Endodermal cell (in vitro differentiated cells): ENCODE data around the gene MED4. TPM values are rescaled to one million over a fixed set of nuclear protein-coding genes. Genes with fewer than 3 reads are reported as not detected.

Experiments
- DNase-seq: peaks from one replicate; pipeline ENCODE4 v3.0.0-alpha.2; 2017
- H3K27ac ChIP-seq: 2 replicates; pipeline ENCODE4 v1.5.1; 2013; ENCODE audit warnings: mild to moderate bottlenecking, low read depth, low read length, moderate library complexity
- H3K27me3 ChIP-seq: 2 replicates; pipeline ENCODE4 v1.6.1; 2013; ENCODE audit warnings: mild to moderate bottlenecking, low read length, moderate library complexity; ENCODE audit not compliant: insufficient read depth, control insufficient read depth, poor library complexity, severe bottlenecking
- H3K36me3 ChIP-seq: 2 replicates; pipeline ENCODE4 v1.7.0; 2013; ENCODE audit warnings: mild to moderate bottlenecking, low read length, moderate library complexity; ENCODE audit not compliant: control insufficient read depth, insufficient read depth
- H3K4me1 ChIP-seq: one replicate; pipeline ENCODE4 v1.7.0; 2013; ENCODE audit warnings: low read length; ENCODE audit not compliant: control insufficient read depth, insufficient read depth
- H3K4me3 ChIP-seq: 2 replicates; pipeline ENCODE4 v1.5.1; 2013; ENCODE audit warnings: mild to moderate bottlenecking, low read length, moderate library complexity
- H3K9ac ChIP-seq: 2 replicates; pipeline ENCODE4 v1.6.1; 2013; ENCODE audit warnings: mild to moderate bottlenecking, low read length, moderate library complexity; ENCODE audit not compliant: poor library complexity, severe bottlenecking; ENCODE audit errors: extremely low read depth
- H3K9me3 ChIP-seq: 2 replicates; pipeline ENCODE4 v1.6.1; 2013; ENCODE audit warnings: mild to moderate bottlenecking, low read length, moderate library complexity; ENCODE audit not compliant: control insufficient read depth
- H3K27ac Mint-ChIP-seq: 2 replicates; pipeline ENCODE4 v1.8.0; 2020; ENCODE audit warnings: mixed read lengths
- H3K27me3 Mint-ChIP-seq: 2 replicates; pipeline ENCODE4 v1.8.0; 2021; ENCODE audit warnings: mild to moderate bottlenecking, mixed read lengths; ENCODE audit not compliant: insufficient read depth
- H3K36me3 Mint-ChIP-seq: 2 replicates; pipeline ENCODE4 v1.8.0; 2020; ENCODE audit warnings: low read depth, mixed read lengths
- H3K4me1 Mint-ChIP-seq: 2 replicates; pipeline ENCODE4 v1.8.0; 2020; ENCODE audit warnings: mixed read lengths
- H3K4me3 Mint-ChIP-seq: 2 replicates; pipeline ENCODE4 v1.8.0; 2020; ENCODE audit warnings: mild to moderate bottlenecking, moderate library complexity, mixed read lengths
- H3K9me3 Mint-ChIP-seq: 2 replicates; pipeline ENCODE4 v1.8.0; 2020; ENCODE audit warnings: mild to moderate bottlenecking, mixed read lengths
- WGBS, 2 experiments: methylation state at CpG; one replicate each; pipeline versions ENCODE4 v1.1.5 to v1.1.7; 2013; ENCODE audit warnings: missing lambda C conversion rate in 2 of 2, mixed read lengths in 1 of 2; ENCODE audit not compliant: insufficient coverage in 1 of 2, insufficient read length in 1 of 2; 5-methylcytosine and 5-hydroxymethylcytosine counted together
- total RNA-seq, 2 donors: library from RNA; stranded (reverse); fragmentation: NEBNext Ultra II Directional in 1 of 2; extraction: Animal tissue kit (Norgen Biotek cat#: 25700) in 1 of 2; gene quantifications; 2 replicates in 1 of 2; 3 replicates in 1 of 2; pipeline ENCODE4 v1.2.1, GENCODE V29; 2021
- TF ChIP-seq, protein P1 (sequence below): fragments of 200-600 bp; sonication (generic); conservative IDR thresholded peaks from 2 replicates; pipeline ENCODE4 v1.5.0; 2021; ENCODE audit warnings: antibody characterized with exemption, mild to moderate bottlenecking

Gene MED4
- total RNA-seq, 2 donors from 2014 or later = 56.4 to 68.1 TPM

GRCh38 chr13:48142436-48142835, 47.5 kb upstream of the MED4 start:
- Mint-ChIP-seq H3K4me3 (no peak overlapping the region), H3K36me3 (no peaks in the 10 kb centered on the region), H3K27me3 (no peaks in the 10 kb centered on the region), H3K9me3 (peaks cover 16% of the 10 kb centered on the region), H3K27ac (no peak overlapping the region), H3K4me1 (no peaks in the 10 kb centered on the region)
- no peak overlapping the region for H3K27ac ChIP-seq
- peaks cover 3% of the 10 kb centered on the region for H3K9me3 ChIP-seq
- no peak overlapping the region for H3K4me3 ChIP-seq
- H3K27me3 ChIP-seq = no peaks in the 10 kb centered on the region
- H3K4me1 ChIP-seq = no peaks in the 10 kb centered on the region
- DNase-seq = no peak
- no peaks in the 10 kb centered on the region for H3K36me3 ChIP-seq
- TF ChIP-seq, protein P1, sequence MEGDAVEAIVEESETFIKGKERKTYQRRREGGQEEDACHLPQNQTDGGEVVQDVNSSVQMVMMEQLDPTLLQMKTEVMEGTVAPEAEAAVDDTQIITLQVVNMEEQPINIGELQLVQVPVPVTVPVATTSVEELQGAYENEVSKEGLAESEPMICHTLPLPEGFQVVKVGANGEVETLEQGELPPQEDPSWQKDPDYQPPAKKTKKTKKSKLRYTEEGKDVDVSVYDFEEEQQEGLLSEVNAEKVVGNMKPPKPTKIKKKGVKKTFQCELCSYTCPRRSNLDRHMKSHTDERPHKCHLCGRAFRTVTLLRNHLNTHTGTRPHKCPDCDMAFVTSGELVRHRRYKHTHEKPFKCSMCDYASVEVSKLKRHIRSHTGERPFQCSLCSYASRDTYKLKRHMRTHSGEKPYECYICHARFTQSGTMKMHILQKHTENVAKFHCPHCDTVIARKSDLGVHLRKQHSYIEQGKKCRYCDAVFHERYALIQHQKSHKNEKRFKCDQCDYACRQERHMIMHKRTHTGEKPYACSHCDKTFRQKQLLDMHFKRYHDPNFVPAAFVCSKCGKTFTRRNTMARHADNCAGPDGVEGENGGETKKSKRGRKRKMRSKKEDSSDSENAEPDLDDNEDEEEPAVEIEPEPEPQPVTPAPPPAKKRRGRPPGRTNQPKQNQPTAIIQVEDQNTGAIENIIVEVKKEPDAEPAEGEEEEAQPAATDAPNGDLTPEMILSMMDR = no peak
- 86 to 100% methylated on average over 3 of the region's 3 CpGs for WGBS, 2 experiments
- no peak overlapping the region for H3K9ac ChIP-seq

DNA sequence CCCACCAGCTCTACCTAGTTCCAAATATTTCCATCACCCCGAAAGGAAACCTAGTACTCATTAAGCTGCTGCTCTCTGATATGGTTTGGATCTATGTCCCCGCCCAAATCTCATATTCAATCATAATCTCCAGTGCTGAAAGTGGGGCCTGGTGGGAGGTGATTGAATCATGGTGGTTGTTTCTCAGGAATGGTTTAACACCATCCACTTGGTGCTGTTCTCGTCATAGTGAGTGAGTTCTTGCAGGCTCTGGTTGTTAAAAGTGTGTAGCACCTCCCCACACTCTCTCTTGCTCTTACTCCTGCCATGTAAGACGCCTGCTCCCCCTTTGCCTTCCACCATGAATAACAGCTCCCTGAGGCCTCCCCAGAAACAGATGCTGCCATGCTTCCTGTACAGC, 43.4 kb upstream of the MED4 start:
- no peaks in the 10 kb centered on the region for H3K4me1 ChIP-seq
- H3K27ac ChIP-seq = no peak overlapping the region
- 99 to 100% methylated on average over 1 to 4 of the region's 4 CpGs for WGBS, 2 experiments
- no peak for DNase-seq
- peaks cover 13% of the 10 kb centered on the region for H3K9me3 Mint-ChIP-seq
- no peaks in the 10 kb centered on the region for H3K36me3 ChIP-seq
- no peaks in the 10 kb centered on the region for H3K4me1 Mint-ChIP-seq
- no peak overlapping the region for H3K27ac Mint-ChIP-seq
- no peak overlapping the region for H3K9ac ChIP-seq
- TF ChIP-seq, protein P1 = no peak
- no peaks in the 10 kb centered on the region for H3K27me3 Mint-ChIP-seq
- no peaks in the 10 kb centered on the region for H3K36me3 Mint-ChIP-seq
- peaks cover 3% of the 10 kb centered on the region for H3K9me3 ChIP-seq
- no peak overlapping the region for H3K4me3 Mint-ChIP-seq
- no peaks in the 10 kb centered on the region for H3K27me3 ChIP-seq
- H3K4me3 ChIP-seq = no peak overlapping the region

GRCh38 chr13:48132961-48133360, 38.1 kb upstream of the MED4 start:
- Mint-ChIP-seq H3K36me3 (no peaks in the 10 kb centered on the region), H3K4me1 (no peaks in the 10 kb centered on the region), H3K9me3 (no peaks in the 10 kb centered on the region), H3K27ac (no peak overlapping the region), H3K4me3 (no peak overlapping the region), H3K27me3 (peaks cover 20% of the 10 kb centered on the region)
- Histone ChIP-seq H3K4me1 (no peaks in the 10 kb centered on the region), H3K27ac (no peak overlapping the region), H3K36me3 (no peaks in the 10 kb centered on the region), H3K9ac (no peak overlapping the region), H3K9me3 (no peaks in the 10 kb centered on the region), H3K4me3 (no peak overlapping the region), H3K27me3 (no peaks in the 10 kb centered on the region)
- no peak for DNase-seq
- WGBS, 2 experiments = 80 to 84% methylated on average over 1 to 3 of the region's 3 CpGs
- TF ChIP-seq, protein P1 = no peak
